Measurements from ENCODE around the gene PDE1A.

DNA sequence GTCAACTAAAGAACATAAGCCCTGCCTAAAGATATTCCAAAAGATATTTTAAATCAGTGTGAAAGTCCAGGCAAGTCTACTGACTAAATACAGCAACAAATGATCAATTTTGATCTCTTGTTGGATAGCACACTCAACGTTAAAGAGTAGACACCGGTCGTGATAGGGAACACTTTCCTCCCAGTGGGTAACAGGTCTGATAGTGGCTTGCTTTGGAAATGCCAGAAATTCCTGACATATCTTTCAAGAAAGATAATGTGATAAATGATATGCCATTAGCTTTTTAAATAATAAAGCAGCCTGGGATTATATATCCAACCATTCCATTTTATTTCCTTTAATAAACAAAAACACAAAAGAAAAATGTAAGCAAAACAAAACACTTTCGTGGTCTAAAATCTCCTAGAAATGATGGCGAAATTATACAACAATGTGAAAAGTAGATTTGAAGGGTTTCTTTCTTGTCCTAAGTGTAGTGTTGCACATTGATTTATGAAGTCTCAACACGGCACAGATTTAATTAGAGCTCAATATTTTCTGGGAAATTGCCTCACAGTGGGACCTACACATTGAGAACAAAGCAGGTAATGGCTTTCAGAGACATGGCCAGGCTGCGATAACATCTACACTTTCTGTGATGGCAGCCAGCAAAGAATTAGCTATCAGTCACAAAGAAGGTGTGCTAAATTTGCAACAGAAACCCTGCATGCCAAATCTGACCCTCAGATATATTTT, 282.6 kb downstream of the PDE1A start:
- TF ChIP-seq CTCF (IDR thresholded peaks at IDR 0.05) (no peak), POLR2A (IDR thresholded peaks at IDR 0.05) (no peak)

Measured in uterus (tissue), 2 donors.